GM19193 (cell line): Measurements from ENCODE around the gene DCST2.

Experiments
- POLR2A ChIP-seq: IDR thresholded peaks from 4 replicates; pipeline ENCODE4 v1.6.1; 2011; ENCODE audit not compliant: insufficient read depth, insufficient read length; ENCODE audit errors: extremely low read depth

Gene DCST2

GRCh38 chr1:155015527-155016230 lies 17.9 kb downstream of the DCST2 start:
- no peak for TF ChIP-seq POLR2A

- no peak for TF ChIP-seq POLR2A
Measured at GRCh38 chr1:155014709-155015508, 18.7 kb downstream of the DCST2 start.

GRCh38 chr1:155013632-155014031 lies 19.9 kb downstream of the DCST2 start:
- TF ChIP-seq POLR2A: no peak

GRCh38 chr1:155012776-155013602 lies 20.6 kb downstream of the DCST2 start:
- TF ChIP-seq POLR2A: no peak

GRCh38 chr1:155012026-155012546 lies 21.5 kb downstream of the DCST2 start:
- no peak for TF ChIP-seq POLR2A

DNA sequence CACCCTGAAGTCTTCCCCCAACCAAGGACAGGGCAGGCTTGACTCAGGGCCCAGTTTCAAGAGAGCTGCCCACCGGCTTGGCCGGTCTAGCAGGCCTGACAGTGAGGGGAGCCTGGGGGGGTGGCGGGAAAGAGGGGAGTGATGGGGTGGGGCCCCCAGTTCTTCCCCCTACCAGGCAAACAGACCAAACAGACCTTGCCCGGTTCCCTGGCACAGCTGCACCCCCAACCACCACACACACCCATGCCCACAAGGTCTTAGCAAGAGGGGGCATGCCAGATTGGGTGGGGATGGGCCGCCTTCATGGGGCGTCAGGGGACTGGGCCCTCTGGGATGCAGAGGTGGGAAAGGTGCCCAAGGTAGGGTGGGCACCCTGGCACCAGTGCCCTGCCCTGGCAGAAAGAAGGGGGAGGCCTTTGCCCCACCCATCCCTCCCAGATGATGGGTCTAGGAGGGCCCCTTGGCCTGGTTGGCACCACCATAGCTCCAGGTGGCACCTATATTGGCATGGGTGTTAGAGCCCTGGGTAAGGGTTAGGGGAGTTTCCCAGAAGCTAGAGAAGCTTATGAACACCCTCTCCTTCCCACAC lies 22.1 kb downstream of the DCST2 start:
- TF ChIP-seq POLR2A: no peak

DNA sequence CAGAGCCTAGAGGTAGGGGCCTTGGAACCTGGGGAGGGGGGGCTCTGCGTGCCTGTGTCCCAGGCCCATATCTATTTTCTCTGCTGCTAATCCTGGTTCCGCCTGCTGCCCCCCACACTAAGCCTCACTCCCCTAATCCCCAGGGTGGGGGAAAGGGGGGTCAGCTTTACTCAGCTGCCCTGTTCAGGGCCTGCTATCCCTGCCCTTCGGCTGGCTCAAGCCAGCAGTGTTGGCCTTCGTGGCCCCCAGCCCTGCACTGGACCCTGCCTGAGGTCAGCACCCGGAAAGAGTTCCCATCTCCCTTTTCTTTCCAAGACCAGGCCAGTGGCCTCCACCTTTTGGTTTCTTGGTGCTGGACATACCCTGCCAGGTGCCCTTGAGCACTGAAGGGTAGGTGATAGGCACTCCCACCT lies 22.6 kb downstream of the DCST2 start:
- no peak for TF ChIP-seq POLR2A

DNA sequence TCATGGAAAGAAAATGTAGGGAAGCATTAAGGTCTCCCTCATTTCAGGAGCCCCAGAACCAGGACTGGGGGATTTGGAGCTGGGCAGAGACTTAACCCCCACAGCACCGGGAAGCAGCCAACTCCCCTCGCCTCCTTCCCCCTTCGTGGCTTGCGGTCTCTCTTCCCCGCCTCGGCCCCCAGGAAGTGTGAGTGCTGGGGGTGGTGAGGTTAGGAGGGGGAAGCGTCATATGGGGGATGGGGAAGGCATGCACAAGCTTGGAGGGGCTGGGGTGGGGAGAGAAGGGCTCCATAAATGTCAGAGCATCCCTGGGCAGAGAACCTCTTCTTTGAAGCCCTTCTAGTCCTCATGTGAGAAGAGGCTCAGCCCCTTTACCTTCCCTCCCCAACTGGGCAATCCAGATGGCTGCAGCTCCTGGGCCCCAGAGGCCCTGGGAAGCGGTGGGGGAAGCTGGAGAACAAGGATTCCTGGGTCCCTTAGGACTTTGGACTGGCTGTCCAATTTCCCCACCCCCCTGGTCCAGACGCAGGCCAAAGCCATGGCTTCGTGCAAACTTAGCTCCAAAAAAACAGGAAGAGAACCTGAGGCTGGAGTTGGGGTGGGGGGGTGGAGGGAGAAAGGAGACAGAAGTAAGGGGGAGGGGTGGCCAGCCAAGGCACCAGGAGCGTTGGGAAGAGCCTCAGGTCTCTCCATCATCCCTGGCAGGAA lies 23.2 kb downstream of the DCST2 start:
- TF ChIP-seq POLR2A: no peak

DNA sequence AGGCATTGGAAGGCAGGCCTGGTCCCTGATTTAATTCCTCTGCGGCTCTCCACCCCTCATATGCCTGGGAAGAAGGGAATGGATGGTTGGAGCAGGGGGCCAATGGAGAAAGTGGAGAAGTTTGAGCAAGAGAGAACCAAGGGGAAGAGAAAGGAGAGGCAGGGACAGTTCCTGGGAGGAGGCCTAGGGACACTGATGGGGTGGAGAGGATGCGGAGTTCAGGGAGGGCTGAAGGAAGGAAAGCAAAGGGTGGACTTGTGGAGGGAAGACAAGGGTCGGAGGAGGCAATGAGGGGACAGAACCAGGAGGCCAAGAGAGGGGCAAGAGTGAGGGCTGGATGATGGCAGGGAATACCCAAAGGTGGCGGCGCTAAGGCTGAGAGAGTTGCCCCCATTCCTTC lies 23.8 kb downstream of the DCST2 start:
- TF ChIP-seq POLR2A: no peak

- TF ChIP-seq POLR2A: no peak
Measured at GRCh38 chr1:155009221-155009711, 24.3 kb downstream of the DCST2 start.

DNA sequence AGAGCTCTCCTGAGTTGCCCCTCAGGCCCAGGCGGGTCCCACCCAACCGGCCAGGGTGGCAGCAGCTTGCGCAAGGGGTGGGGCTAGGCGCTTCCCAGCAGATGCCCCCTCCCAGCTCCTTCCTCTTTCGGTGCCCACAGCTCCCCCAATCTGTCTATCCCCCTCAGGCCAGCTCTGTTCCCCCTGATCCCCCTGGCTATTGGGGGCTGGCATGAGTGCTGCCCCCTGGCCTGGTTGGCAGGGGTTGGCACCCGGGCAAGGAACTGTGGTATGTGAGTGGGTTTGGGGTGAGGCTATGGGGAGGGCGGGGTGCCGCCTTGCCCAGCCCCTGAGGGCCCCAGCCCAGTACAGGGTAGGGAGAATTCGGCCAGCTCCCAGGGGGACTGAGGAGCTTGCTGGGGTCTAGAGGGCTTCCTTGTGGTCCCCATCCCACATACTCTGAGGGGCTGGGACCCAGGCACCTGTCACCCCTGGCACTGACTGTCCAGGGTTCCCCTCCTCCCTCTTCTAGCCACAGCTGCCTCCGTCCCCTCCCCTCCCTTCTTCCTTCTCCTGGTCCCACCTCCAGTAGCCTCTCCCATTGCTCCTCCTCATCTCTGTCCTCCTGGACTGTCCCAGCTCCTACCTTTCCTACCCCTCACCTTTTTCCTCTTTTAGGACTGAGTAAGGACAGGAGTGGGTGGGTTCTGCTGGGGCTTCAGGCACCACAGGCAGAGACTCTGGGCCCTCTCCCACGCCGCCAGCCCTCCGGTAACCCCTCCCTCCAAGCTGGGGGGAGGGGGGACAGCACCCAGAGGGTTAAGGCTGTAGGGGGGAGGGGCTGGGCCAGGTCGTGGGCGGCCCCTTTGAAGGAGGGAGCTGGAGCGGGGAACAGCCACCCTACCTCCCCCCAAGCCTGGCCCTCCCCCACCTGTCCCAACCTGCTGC lies 25.3 kb downstream of the DCST2 start:
- no peak for TF ChIP-seq POLR2A

GRCh38 chr1:155007251-155007828 lies 26.2 kb downstream of the DCST2 start:
- TF ChIP-seq POLR2A: no peak
